ENCODE results near the gene USP48. TPM values are rescaled to one million over a fixed set of nuclear protein-coding genes. Genes with fewer than 3 reads are reported as not detected.
"Not testable (repeated sequence)": the region's sequence is repeated elsewhere in the genome, so short reads cannot be mapped to it uniquely, and the experiment has no call there.

USP48 gene
- total RNA-seq, 3 donors from 2014 or later: 39.1 to 70.6 (median 52.2) TPM

- DNase-seq: no peak
- H3K4me3 ChIP-seq: no peak overlapping the region
- peaks cover 6% of the 10 kb centered on the region for H3K4me1 ChIP-seq (ENCODE audit: low read depth)
- intact Hi-C loops (cut with DNase I, micrococcal nuclease): no loop called here
- peak; percentile 44 for ATAC-seq
- no peaks in the 10 kb centered on the region for H3K9me3 ChIP-seq
- TF ChIP-seq CTCF (IDR thresholded peaks at IDR 0.05): no peak
- H3K36me3 ChIP-seq (ENCODE audit: low read depth): no peaks in the 10 kb centered on the region
Observed at GRCh38 chr1:21773585-21773984, 9.4 kb downstream of the USP48 start.

GRCh38 chr1:21771672-21772071 lies 11.3 kb downstream of the USP48 start:
- intact Hi-C loops (cut with DNase I, micrococcal nuclease); ATAC-seq; DNase-seq: not testable (repeated sequence)

GRCh38 chr1:21770602-21771001 lies 12.3 kb downstream of the USP48 start:
- H3K9me3 ChIP-seq; H3K4me3 ChIP-seq; intact Hi-C loops (cut with DNase I, micrococcal nuclease); DNase-seq; H3K36me3 ChIP-seq (ENCODE audit: low read depth); ATAC-seq: not testable (repeated sequence)
- peaks cover 14% of the 10 kb centered on the region for H3K4me1 ChIP-seq (ENCODE audit: low read depth)

More at GRCh38 chr1:21771672-21772071, 11.3 kb downstream of the USP48 start:
- not testable (repeated sequence) for H3K9me3 ChIP-seq; H3K4me1 ChIP-seq (ENCODE audit: low read depth); H3K4me3 ChIP-seq; H3K36me3 ChIP-seq (ENCODE audit: low read depth)

- H3K4me1 ChIP-seq (ENCODE audit: low read depth): peaks cover 12% of the 10 kb centered on the region
- H3K4me3 ChIP-seq: no peak overlapping the region
- ATAC-seq (no peak), DNase-seq (no peak)
- H3K36me3 ChIP-seq (ENCODE audit: low read depth): no peaks in the 10 kb centered on the region
- no peaks in the 10 kb centered on the region for H3K9me3 ChIP-seq
- TF ChIP-seq CTCF (IDR thresholded peaks at IDR 0.05): no peak
- intact Hi-C loops (cut with DNase I, micrococcal nuclease): no loop called here
Observed at GRCh38 chr1:21770201-21770600, 12.7 kb downstream of the USP48 start.

GRCh38 chr1:21767106-21767505 lies 15.8 kb downstream of the USP48 start:
- H3K36me3 ChIP-seq (ENCODE audit: low read depth); ATAC-seq; H3K9me3 ChIP-seq; intact Hi-C loops (cut with DNase I, micrococcal nuclease); H3K4me3 ChIP-seq; DNase-seq: not testable (repeated sequence)
- H3K4me1 ChIP-seq (ENCODE audit: low read depth): peaks cover 15% of the 10 kb centered on the region

- Histone ChIP-seq H3K9me3 (no peaks in the 10 kb centered on the region), H3K4me1 (ENCODE audit: low read depth) (peaks cover 15% of the 10 kb centered on the region), H3K36me3 (ENCODE audit: low read depth) (no peaks in the 10 kb centered on the region), H3K4me3 (no peak overlapping the region)
- no peak for TF ChIP-seq CTCF (IDR thresholded peaks at IDR 0.05)
- ATAC-seq (no peak), DNase-seq (no peak)
- intact Hi-C loops (cut with DNase I, micrococcal nuclease): no loop called here
Observed at GRCh38 chr1:21766210-21766609, 16.7 kb downstream of the USP48 start.

- H3K4me3 ChIP-seq: no peak overlapping the region
- TF ChIP-seq CTCF (IDR thresholded peaks at IDR 0.05): no peak
- H3K36me3 ChIP-seq (ENCODE audit: low read depth): no peaks in the 10 kb centered on the region
- H3K9me3 ChIP-seq: no peaks in the 10 kb centered on the region
- ATAC-seq: no peak
- DNase-seq: no peak
- intact Hi-C loops (cut with DNase I, micrococcal nuclease): no loop called here
- peaks cover 19% of the 10 kb centered on the region for H3K4me1 ChIP-seq (ENCODE audit: low read depth)
Observed at GRCh38 chr1:21764615-21765423, 18.1 kb downstream of the USP48 start.
